H1 (cell line): ENCODE data around the gene SLC2A4RG. TPM values are rescaled to one million over a fixed set of nuclear protein-coding genes. Genes with fewer than 3 reads are reported as not detected.

Experiments used
- CTCF ChIA-PET: fragments of 300-600 bp; sonication (Branson Sonifier 250); formaldehyde crosslinking; loops from one replicate; lab custom pipeline; 2021; ENCODE audit not compliant: partially characterized antibody; lab: Charles Lee
- POLR2A ChIA-PET: fragments of 300-600 bp; sonication (Branson Sonifier 250); formaldehyde crosslinking; loops from one replicate; lab custom pipeline; 2021; ENCODE audit warnings: inconsistent platforms; ENCODE audit not compliant: partially characterized antibody; lab: Charles Lee
- DNase-seq, 2 experiments: peaks; one replicate each; pipeline versions ENCODE4 v3.0.0 to v3.0.0-alpha.2; 2010 to 2022; ENCODE audit warnings: low spot score in 2 of 2, low read depth in 1 of 2, mixed read lengths in 1 of 2
- FAIRE-seq: peaks from 2 replicates; lab custom pipeline; 2011; peaks lifted over from hg19 to GRCh38; lab: Jason Lieb, UNC
- H2AFZ ChIP-seq: 2 replicates; pipeline ENCODE4 v1.8.1; 2012; ENCODE audit warnings: low read length, inconsistent platforms
- H2AK5ac ChIP-seq: 2 replicates; pipeline ENCODE4 v1.6.1; 2013; ENCODE audit warnings: low read depth, low read length
- H2BK120ac ChIP-seq: replicated peaks from 2 replicates; pipeline ENCODE3; 2013; ENCODE audit warnings: low read depth, low read length, inconsistent platforms
- H2BK12ac ChIP-seq: 2 replicates; pipeline ENCODE4 v1.6.1; 2013; ENCODE audit warnings: low read depth, low read length
- H2BK15ac ChIP-seq: 2 replicates; pipeline ENCODE4 v1.6.1; 2013; ENCODE audit warnings: low read length
- H2BK20ac ChIP-seq: 2 replicates; pipeline ENCODE4 v1.6.1; 2013; ENCODE audit warnings: low read length
- H2BK5ac ChIP-seq: 2 replicates; pipeline ENCODE4 v1.6.1; 2013; ENCODE audit warnings: low read depth, low read length
- H3K14ac ChIP-seq: 2 replicates; pipeline ENCODE4 v1.6.1; 2013; ENCODE audit warnings: inconsistent platforms; ENCODE audit not compliant: insufficient read length
- H3K18ac ChIP-seq: 2 replicates; pipeline ENCODE4 v1.6.1; 2013; ENCODE audit warnings: low read length; ENCODE audit errors: extremely low read depth
- H3K23ac ChIP-seq: 2 replicates; pipeline ENCODE4 v1.6.1; 2013; ENCODE audit warnings: inconsistent platforms; ENCODE audit not compliant: insufficient read length
- H3K23me2 ChIP-seq: 2 replicates; pipeline ENCODE4 v1.6.1; 2013; ENCODE audit warnings: low read depth, low read length
- H3K27ac ChIP-seq: 2 replicates; pipeline ENCODE4 v1.6.1; 2011; ENCODE audit warnings: low read depth, low read length, inconsistent platforms
- H3K27me3 ChIP-seq, 4 experiments: replicated peaks in 1 of 4; 1 replicate in 1 of 4; 2 replicates in 3 of 4; pipeline versions ENCODE4 v1.6.1 to v1.8.1; 2011 to 2013; ENCODE audit warnings: low read length in 3 of 4, mild to moderate bottlenecking in 3 of 4, inconsistent platforms in 2 of 4, mixed read lengths in 2 of 4, moderate library complexity in 1 of 4; ENCODE audit not compliant: control insufficient read depth in 3 of 4, insufficient read depth in 3 of 4; ENCODE audit errors: extremely low read depth in 1 of 4
- H3K36me3 ChIP-seq, 4 experiments: 2 replicates each; pipeline versions ENCODE4 v1.6.1 to v1.8.1; 2011 to 2013; ENCODE audit warnings: mild to moderate bottlenecking in 4 of 4, low read length in 3 of 4, moderate library complexity in 2 of 4, control low read depth in 1 of 4, inconsistent platforms in 1 of 4; ENCODE audit not compliant: insufficient read depth in 4 of 4, control insufficient read depth in 2 of 4
- H3K4ac ChIP-seq: replicated peaks from 2 replicates; pipeline ENCODE3; 2013; ENCODE audit warnings: low read length, low read depth, mixed read lengths, inconsistent platforms; ENCODE audit not compliant: insufficient read length
- H3K4me1 ChIP-seq, 4 experiments: replicated peaks in 1 of 4; 1 replicate in 1 of 4; 2 replicates in 3 of 4; pipeline versions ENCODE4 v1.6.1 to v1.8.1; 2011 to 2013; ENCODE audit warnings: low read length in 3 of 4, inconsistent platforms in 2 of 4, mixed read lengths in 1 of 4; ENCODE audit not compliant: insufficient read depth in 4 of 4, control insufficient read depth in 3 of 4
- H3K4me2 ChIP-seq, 2 experiments: 2 replicates each; pipeline versions ENCODE4 v1.6.1 to v1.8.1; 2011 to 2013; ENCODE audit warnings: low read depth in 2 of 2, low read length in 2 of 2, control low read depth in 1 of 2, inconsistent platforms in 1 of 2, mild to moderate bottlenecking in 1 of 2; ENCODE audit not compliant: insufficient read depth in 1 of 2
- H3K4me3 ChIP-seq, 4 experiments: fragments of 200-600, 300-600 bp in 1 of 4; sonication (generic), shearing (Covaris generic), sonication (Bioruptor Twin) in 1 of 4; 2 replicates each; pipeline versions ENCODE4 v1.5.1 to v1.8.1; 2011 to 2016; ENCODE audit warnings: low read length in 4 of 4, low read depth in 3 of 4, control low read depth in 2 of 4, inconsistent platforms in 2 of 4, mild to moderate bottlenecking in 2 of 4, mixed read lengths in 1 of 4, moderate library complexity in 1 of 4; ENCODE audit not compliant: insufficient read depth in 2 of 4; ENCODE audit errors: extremely low read depth in 1 of 4
- H3K56ac ChIP-seq: replicated peaks from 2 replicates; pipeline ENCODE3; 2013; ENCODE audit warnings: low read depth, mild to moderate bottlenecking, mixed read lengths, low read length, inconsistent platforms; ENCODE audit not compliant: insufficient read length
- H3K79me1 ChIP-seq: 2 replicates; pipeline ENCODE4 v1.6.1; 2013; ENCODE audit warnings: low read depth, low read length, control low read depth
- H3K79me2 ChIP-seq, 2 experiments: 2 replicates each; pipeline versions ENCODE4 v1.6.1 to v1.8.1; 2012 to 2013; ENCODE audit warnings: low read length in 2 of 2, mild to moderate bottlenecking in 2 of 2, inconsistent platforms in 1 of 2; ENCODE audit not compliant: insufficient read depth in 2 of 2, control insufficient read depth in 1 of 2
- H3K9ac ChIP-seq, 4 experiments: replicated peaks in 1 of 4; 1 replicate in 1 of 4; 2 replicates in 3 of 4; pipeline versions ENCODE4 v1.6.1 to v1.8.1; 2011 to 2013; ENCODE audit warnings: low read depth in 3 of 4, low read length in 3 of 4, control low read depth in 2 of 4, mild to moderate bottlenecking in 2 of 4, moderate library complexity in 2 of 4, inconsistent platforms in 1 of 4; ENCODE audit errors: extremely low read depth in 1 of 4
- H3K9me3 ChIP-seq, 2 experiments: 2 replicates each; pipeline versions ENCODE4 v1.6.1 to v1.8.1; 2012 to 2013; ENCODE audit warnings: mild to moderate bottlenecking in 2 of 2, moderate library complexity in 2 of 2, control low read depth in 1 of 2, inconsistent platforms in 1 of 2, low read depth in 1 of 2, low read length in 1 of 2, mixed read lengths in 1 of 2; ENCODE audit not compliant: insufficient read depth in 2 of 2
- H4K20me1 ChIP-seq, 2 experiments: replicated peaks in 1 of 2; 2 replicates each; pipeline versions ENCODE3 to v1.8.1; 2011 to 2013; ENCODE audit warnings: inconsistent platforms in 2 of 2, low read length in 2 of 2, mild to moderate bottlenecking in 1 of 2; ENCODE audit not compliant: insufficient read depth in 2 of 2, control insufficient read depth in 1 of 2
- H4K5ac ChIP-seq: 2 replicates; pipeline ENCODE4 v1.6.1; 2013; ENCODE audit warnings: low read length, low read depth, mixed read lengths, inconsistent platforms; ENCODE audit not compliant: insufficient read length
- H4K8ac ChIP-seq: 2 replicates; pipeline ENCODE4 v1.8.0; 2013; ENCODE audit warnings: mild to moderate bottlenecking, moderate library complexity, low read length, inconsistent platforms; ENCODE audit not compliant: insufficient read depth; ENCODE audit errors: extremely low read depth
- H4K91ac ChIP-seq: replicated peaks from 2 replicates; pipeline ENCODE3; 2013; ENCODE audit warnings: low read length, mixed read lengths, inconsistent platforms; ENCODE audit not compliant: insufficient read length
- GABPA ChIP-seq: IDR thresholded peaks from 2 replicates; pipeline ENCODE4 v1.6.1; 2011; ENCODE audit warnings: mild to moderate bottlenecking, low read length, moderate library complexity, borderline replicate concordance; ENCODE audit not compliant: insufficient read depth
- JUND ChIP-seq: IDR thresholded peaks from 2 replicates; pipeline ENCODE4 v1.6.1; 2011; ENCODE audit warnings: mild to moderate bottlenecking, improper control_type of control experiment, low read length
- RFX5 ChIP-seq: IDR thresholded peaks from 2 replicates; pipeline ENCODE4 v1.6.1; 2011; ENCODE audit warnings: low read depth, low read length, improper control_type of control experiment, borderline replicate concordance
- WGBS, 2 experiments: shearing (Covaris generic) in 1 of 2; methylation state at CpG; one replicate each; pipeline versions ENCODE4 v1.1.6 to v1.1.7; 2013 to 2015; ENCODE audit warnings: low lambda C conversion rate in 2 of 2, mixed read lengths in 2 of 2, inconsistent platforms in 1 of 2, low coverage in 1 of 2, missing lambda C conversion rate in 1 of 2; ENCODE audit not compliant: insufficient replicate concordance in 2 of 2, insufficient coverage in 1 of 2, insufficient read length in 1 of 2; ENCODE audit errors: extremely low coverage in 1 of 2, missing lambda C conversion rate in 1 of 2; 5-methylcytosine and 5-hydroxymethylcytosine counted together
- polyA plus RNA-seq, 7 experiments: library from polyadenylated mRNA; depleted of rRNA in 3 of 7; stranded (reverse) in 5 of 7; unstranded in 2 of 7; fragments of >200 nt in 5 of 7; fragments of 200-250 nt in 2 of 7; gene quantifications; 1 replicate in 5 of 7; 2 replicates in 1 of 7; 4 replicates in 1 of 7; pipeline versions ENCODE4 v1.2.1 to v1.2.3, GENCODE V29; 2011 to 2013; ENCODE audit warnings: missing spikeins in 2 of 7, mixed read lengths in 2 of 7
- total RNA-seq: library from RNA; stranded (reverse); fragmentation: NEBNext Ultra II Directional; extraction: Animal tissue kit (Norgen Biotek cat#: 25700); gene quantifications from 2 replicates; pipeline ENCODE4 v1.2.1, GENCODE V29; 2021

The SLC2A4RG gene
- total and polyA plus RNA-seq, 2 of the 8 experiments (the other 6 are each of a cell fraction or from before 2014, with no cell fraction given) = 15.9 to 29.1 TPM

DNA sequence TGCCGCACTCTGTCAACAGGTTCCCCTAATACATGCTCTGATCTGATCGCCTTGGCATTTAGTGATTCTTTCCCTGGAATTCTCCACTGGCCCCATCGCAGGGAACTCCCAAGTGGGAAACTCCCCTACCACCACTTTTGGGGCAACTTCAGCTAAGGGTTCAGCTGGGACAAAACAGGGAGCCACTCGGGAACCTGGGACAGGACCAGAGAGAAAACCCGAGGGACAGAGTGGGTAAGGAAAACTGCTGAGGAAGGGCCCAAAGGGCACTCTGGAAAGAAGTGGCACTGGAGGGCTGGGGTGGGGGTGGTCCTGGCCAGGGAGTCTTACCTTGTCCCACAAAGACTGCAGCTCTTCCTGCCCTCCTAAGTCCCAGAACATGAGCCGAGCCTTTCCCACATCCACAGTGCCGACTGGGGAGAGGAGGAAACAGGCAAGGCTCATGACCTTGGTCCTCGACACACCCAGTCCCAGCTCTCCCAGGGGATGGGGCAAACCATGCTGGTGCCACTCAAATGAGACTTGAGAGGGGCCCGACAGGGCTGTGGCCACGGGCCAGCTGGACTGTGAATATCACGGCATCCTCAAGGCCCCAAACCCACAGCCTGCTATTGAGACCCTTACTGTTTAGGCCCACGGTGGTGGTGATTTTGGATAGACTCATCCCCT, 33.4 kb upstream of the SLC2A4RG start:
- POLR2A ChIA-PET = interaction anchor here (1.2 to 4.7 kb wide), 5 partner anchors 9 to 159 kb away, joined by 3 to 49 read pairs (median 6); partner anchors contain the start of genes LIME1, TNFRSF6B and TPD52L2
- no peak overlapping the region for H3K27ac ChIP-seq
- TF ChIP-seq GABPA (no peak), RFX5 (no peak), JUND (no peak)

More for the DNA sequence above, 33.4 kb upstream of the SLC2A4RG start:
- Histone ChIP-seq H3K4me3 (peak overlapping the region in 1 of 4 experiments; percentile 88; a peak in 3 of 8 replicates), H4K91ac (no peak overlapping the region), H3K4ac (no peak overlapping the region), H2BK20ac (no peak overlapping the region), H3K9me3 (no peaks in the 10 kb centered on the region), H3K4me1 (peaks cover 0 to 11% (median 6%) of the 10 kb centered on the region in 4 experiments; a peak in 5 of 7 replicates), H3K27me3 (no peaks in the 10 kb centered on the region), H3K79me2 (peaks cover 0 to 39% of the 10 kb centered on the region in 2 experiments; a peak in 3 of 4 replicates), H2AFZ (no peak overlapping the region), H3K56ac (no peak overlapping the region), H3K79me1 (peaks cover 8% of the 10 kb centered on the region; the same call in 1 of the 2 replicates), H4K5ac (no peak overlapping the region), H2BK12ac (no peak overlapping the region), H3K23ac (no peak overlapping the region), H3K4me2 (peak overlapping the region; percentile 41 to 97; a peak in 3 of 4 replicates), H3K36me3 (peaks cover 3 to 22% (median 11%) of the 10 kb centered on the region in 4 experiments), H2BK5ac (no peak overlapping the region), H2AK5ac (no peak overlapping the region), H3K18ac (no peak overlapping the region), H2BK15ac (no peak overlapping the region), H4K8ac (no peak overlapping the region), H3K9ac (no peak overlapping the region), H3K14ac (no peak overlapping the region), H2BK120ac (no peak overlapping the region), H3K23me2 (peaks cover 5% of the 10 kb centered on the region; the same call in 1 of the 2 replicates), H4K20me1 (peaks cover 8 to 14% of the 10 kb centered on the region in 2 experiments)
- CTCF ChIA-PET = interaction anchor here (0.5 to 1.7 kb wide), 8 partner anchors 16 to 168 kb away, joined by 3 to 5 read pairs (median 3); no protein-coding TSS in a partner anchor
- WGBS, 2 experiments = 94% methylated on average over 12 of the region's 12 CpGs; no CpG with 5 or more reads in 1 of the 2 experiments
- FAIRE-seq (no peak), DNase-seq (no peak)
